T-helper 2 cell treated with Interferon-gamma antibody and Interleukin-4, amounts not matched to agents 5 μg/mL and 100 μg/mL, for 36 hours (primary cell): ENCODE results near the gene SLC38A5.
A peak's percentile ranks its signal among the peaks of the same experiment; 100 is the strongest.

Experiments used
- DNase-seq: peaks from one replicate; pipeline ENCODE4 v3.0.0; 2021; ENCODE audit warnings: low spot score
- H3K27ac Mint-ChIP-seq: one replicate; pipeline ENCODE4 v1.8.0; 2021; ENCODE audit warnings: mild to moderate bottlenecking, mixed read lengths
- H3K27me3 Mint-ChIP-seq: one replicate; pipeline ENCODE4 v1.8.0; 2021; ENCODE audit warnings: low read depth, mixed read lengths
- H3K36me3 Mint-ChIP-seq: one replicate; pipeline ENCODE4 v1.8.0; 2021; ENCODE audit warnings: low read depth, mixed read lengths
- H3K4me1 Mint-ChIP-seq: one replicate; pipeline ENCODE4 v1.8.0; 2021; ENCODE audit warnings: low read depth, mixed read lengths
- H3K4me3 Mint-ChIP-seq: one replicate; pipeline ENCODE4 v1.8.0; 2022; ENCODE audit warnings: mild to moderate bottlenecking, moderate library complexity, mixed read lengths
- H3K9me3 Mint-ChIP-seq: one replicate; pipeline ENCODE4 v1.8.0; 2021; ENCODE audit warnings: mixed read lengths

The SLC38A5 gene

DNA sequence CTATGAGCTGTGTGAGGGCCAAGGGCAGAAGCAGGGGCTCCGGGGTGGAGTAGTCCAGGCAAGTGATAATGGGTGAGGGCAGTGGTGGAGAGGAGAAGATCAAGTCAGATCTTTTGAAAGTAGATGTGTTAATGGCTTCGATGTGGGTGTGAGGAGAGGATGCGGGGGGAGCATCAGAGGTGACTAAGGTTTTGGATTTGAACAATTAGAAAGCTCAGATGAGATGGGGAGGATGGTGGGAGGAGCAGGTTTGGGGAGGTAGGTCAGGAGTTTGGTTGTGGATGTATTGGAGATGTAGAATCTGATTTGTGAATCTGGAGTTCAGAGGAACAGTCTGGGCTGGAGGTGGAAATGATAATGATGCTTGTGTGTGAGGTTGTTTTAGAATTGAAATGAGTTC is 10.5 kb upstream of the SLC38A5 start:
- Mint-ChIP-seq H3K27ac (peak overlapping the region; percentile 68), H3K4me1 (peaks cover 16% of the 10 kb centered on the region), H3K9me3 (no peaks in the 10 kb centered on the region), H3K36me3 (peaks cover 49% of the 10 kb centered on the region), H3K4me3 (no peak overlapping the region), H3K27me3 (no peaks in the 10 kb centered on the region)
- no peak for DNase-seq

DNA sequence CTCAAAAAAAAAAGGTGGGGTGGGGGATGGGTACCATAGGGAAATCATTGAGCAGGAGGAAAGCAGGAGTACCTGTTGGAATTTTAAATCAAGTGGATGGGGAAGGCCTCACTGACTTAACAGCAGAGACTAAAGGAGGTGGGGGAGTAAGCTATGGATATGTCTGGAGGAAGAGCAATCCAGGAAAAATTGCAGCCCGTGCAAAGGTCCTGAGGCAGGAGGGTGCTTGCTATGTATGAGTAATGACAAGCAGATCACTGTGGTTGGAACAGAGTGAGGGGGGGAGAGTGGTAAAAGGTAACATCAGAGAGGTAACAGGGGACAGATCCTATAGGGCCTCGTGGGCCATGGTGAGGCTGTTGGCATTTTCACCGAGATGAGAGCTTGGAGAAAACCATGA is 10.1 kb upstream of the SLC38A5 start:
- Mint-ChIP-seq H3K27ac (peak overlapping the region; percentile 68), H3K4me3 (no peak overlapping the region), H3K9me3 (no peaks in the 10 kb centered on the region), H3K36me3 (peaks cover 49% of the 10 kb centered on the region), H3K27me3 (no peaks in the 10 kb centered on the region), H3K4me1 (peaks cover 17% of the 10 kb centered on the region)
- no peak for DNase-seq

GRCh38 chrX:48478806-48479205 is 8.7 kb upstream of the SLC38A5 start:
- Mint-ChIP-seq H3K4me3 (no peak overlapping the region), H3K9me3 (no peaks in the 10 kb centered on the region), H3K27ac (peak overlapping the region; percentile 65), H3K4me1 (peaks cover 23% of the 10 kb centered on the region), H3K36me3 (peaks cover 49% of the 10 kb centered on the region), H3K27me3 (no peaks in the 10 kb centered on the region)
- no peak for DNase-seq

GRCh38 chrX:48477960-48478755 is 8.1 kb upstream of the SLC38A5 start:
- Mint-ChIP-seq H3K4me3 (peak overlapping the region; percentile 88), H3K27me3 (no peaks in the 10 kb centered on the region), H3K36me3 (peaks cover 46% of the 10 kb centered on the region), H3K27ac (no peak overlapping the region), H3K9me3 (no peaks in the 10 kb centered on the region), H3K4me1 (peaks cover 23% of the 10 kb centered on the region)
- no peak for DNase-seq

DNA sequence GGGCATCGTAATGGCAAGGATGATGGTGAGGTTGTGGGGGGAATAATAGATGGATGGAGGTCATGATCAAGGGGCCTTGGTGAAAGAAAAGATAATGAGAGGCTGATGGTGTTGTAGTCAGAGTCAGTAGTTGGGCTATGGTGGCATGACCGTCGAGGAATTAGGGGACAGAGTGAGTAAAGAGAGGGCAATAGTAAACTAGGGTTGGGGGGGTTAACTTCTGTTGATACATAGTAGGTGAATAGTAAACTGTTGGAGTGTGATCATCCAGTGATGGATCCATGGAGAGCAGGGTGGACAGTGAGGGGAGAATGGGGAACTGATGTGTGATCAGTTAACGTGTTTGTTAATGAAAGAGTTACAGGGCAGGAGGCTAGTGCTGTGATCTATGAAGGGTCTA is 6.9 kb upstream of the SLC38A5 start:
- peaks cover 38% of the 10 kb centered on the region for H3K36me3 Mint-ChIP-seq
- H3K27ac Mint-ChIP-seq = peak overlapping the region; percentile 96

DNA sequence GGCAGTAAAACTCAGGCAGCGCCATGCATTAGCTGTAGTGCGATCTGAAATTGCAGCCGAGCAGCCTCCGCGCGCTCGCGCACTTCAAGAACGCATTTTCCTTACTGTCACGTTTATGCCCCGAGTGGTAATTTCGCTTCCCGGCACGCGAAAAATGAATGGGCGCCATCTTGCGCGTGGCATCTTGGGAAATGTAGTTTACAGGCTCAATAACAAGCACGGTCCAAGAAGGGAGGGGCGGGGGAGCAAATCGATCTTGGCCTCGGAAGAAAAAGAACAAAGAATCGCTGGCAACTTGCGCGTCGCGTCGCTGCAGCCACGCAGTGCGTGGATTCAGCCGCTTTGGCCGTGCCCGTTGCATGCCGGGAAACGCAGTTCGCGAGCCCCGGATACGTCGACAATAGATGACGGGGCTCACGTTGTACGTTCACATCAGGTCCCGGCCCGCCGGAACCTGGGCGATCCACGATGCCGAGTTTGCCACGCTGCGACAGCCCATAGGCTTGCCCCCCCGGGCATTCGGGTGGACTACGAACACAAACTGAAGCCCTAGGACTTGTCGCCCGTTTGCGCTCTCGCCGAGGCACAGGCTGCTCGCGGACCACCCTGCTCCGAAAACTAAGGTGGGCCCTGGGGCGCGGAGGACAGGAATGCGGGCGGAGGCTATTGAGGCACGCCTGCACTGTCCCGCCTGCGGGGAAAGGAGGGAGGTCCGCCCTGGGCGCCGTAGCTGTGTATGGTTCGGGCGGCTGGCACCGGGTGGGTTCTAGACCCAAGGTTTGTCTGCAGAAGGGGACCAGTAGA is 5.9 kb upstream of the SLC38A5 start, which contains the start of gene FTSJ1:
FTSJ1 (plus strand) TSS at position 426 of the 804 bp plus-strand sequence. CDS start 1,849 bp downstream, outside the sequence.
- Mint-ChIP-seq H3K4me1 (peaks cover 23% of the 10 kb centered on the region), H3K4me3 (peak within 1 kb of the TSS; percentile 88), H3K9me3 (no peaks in the 10 kb centered on the region), H3K36me3 (peaks cover 34% of the 10 kb centered on the region), H3K27ac (peak within 1 kb of the TSS; percentile 96), H3K27me3 (no peaks in the 10 kb centered on the region)
- peak; percentile 88 for DNase-seq

More for the DNA sequence above, 6.9 kb upstream of the SLC38A5 start:
- H3K27me3 Mint-ChIP-seq = no peaks in the 10 kb centered on the region
- H3K4me1 Mint-ChIP-seq = peaks cover 23% of the 10 kb centered on the region
- peak overlapping the region; percentile 88 for H3K4me3 Mint-ChIP-seq
- H3K9me3 Mint-ChIP-seq = no peaks in the 10 kb centered on the region
- DNase-seq = no peak

GRCh38 chrX:48475296-48475695 is 5.2 kb upstream of the SLC38A5 start:
- no peak for DNase-seq
- Mint-ChIP-seq H3K4me1 (peaks cover 23% of the 10 kb centered on the region), H3K27me3 (no peaks in the 10 kb centered on the region), H3K36me3 (peaks cover 27% of the 10 kb centered on the region), H3K27ac (peak overlapping the region; percentile 96), H3K9me3 (no peaks in the 10 kb centered on the region), H3K4me3 (peak overlapping the region; percentile 88)

DNA sequence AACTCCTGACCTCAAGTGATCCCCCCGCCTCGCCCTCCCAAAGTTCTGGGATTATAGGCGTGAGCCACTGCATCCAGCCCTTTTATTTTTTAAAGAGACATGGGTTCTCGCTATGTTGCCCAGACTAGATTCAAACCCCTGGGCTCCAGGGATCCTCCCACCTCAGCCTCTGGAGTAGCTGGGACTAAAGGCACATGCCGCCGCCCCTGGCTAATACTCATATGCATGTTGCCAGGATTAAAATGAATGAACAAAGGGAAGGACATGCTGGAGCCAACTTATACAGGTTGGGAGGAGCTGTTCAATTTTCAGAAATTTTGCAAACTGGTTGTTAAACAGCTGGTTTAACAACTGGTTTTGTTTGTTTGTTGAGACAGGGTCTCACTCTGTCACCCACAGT is 4.5 kb upstream of the SLC38A5 start:
- Mint-ChIP-seq H3K4me1 (peaks cover 25% of the 10 kb centered on the region), H3K27ac (no peak overlapping the region), H3K4me3 (peak overlapping the region; percentile 88), H3K27me3 (no peaks in the 10 kb centered on the region), H3K9me3 (no peaks in the 10 kb centered on the region), H3K36me3 (peaks cover 24% of the 10 kb centered on the region)
- no peak for DNase-seq

- peaks cover 27% of the 10 kb centered on the region for H3K4me1 Mint-ChIP-seq
- no peaks in the 10 kb centered on the region for H3K9me3 Mint-ChIP-seq
- peak overlapping the region; percentile 52 for H3K27ac Mint-ChIP-seq
- no peaks in the 10 kb centered on the region for H3K27me3 Mint-ChIP-seq
- no peak for DNase-seq
- peaks cover 22% of the 10 kb centered on the region for H3K36me3 Mint-ChIP-seq
- H3K4me3 Mint-ChIP-seq = no peak overlapping the region
These were observed 4.1 kb upstream of the SLC38A5 start for GRCh38 chrX:48474127-48474526.

GRCh38 chrX:48473704-48473990 is 3.6 kb upstream of the SLC38A5 start:
- Mint-ChIP-seq H3K27ac (no peak overlapping the region), H3K4me1 (peaks cover 26% of the 10 kb centered on the region), H3K4me3 (no peak overlapping the region), H3K9me3 (no peaks in the 10 kb centered on the region), H3K36me3 (peaks cover 20% of the 10 kb centered on the region), H3K27me3 (no peaks in the 10 kb centered on the region)
- DNase-seq = no peak

- peaks cover 23% of the 10 kb centered on the region for H3K4me1 Mint-ChIP-seq
These were observed 3.0 kb upstream of the SLC38A5 start for GRCh38 chrX:48472851-48473703.

DNA sequence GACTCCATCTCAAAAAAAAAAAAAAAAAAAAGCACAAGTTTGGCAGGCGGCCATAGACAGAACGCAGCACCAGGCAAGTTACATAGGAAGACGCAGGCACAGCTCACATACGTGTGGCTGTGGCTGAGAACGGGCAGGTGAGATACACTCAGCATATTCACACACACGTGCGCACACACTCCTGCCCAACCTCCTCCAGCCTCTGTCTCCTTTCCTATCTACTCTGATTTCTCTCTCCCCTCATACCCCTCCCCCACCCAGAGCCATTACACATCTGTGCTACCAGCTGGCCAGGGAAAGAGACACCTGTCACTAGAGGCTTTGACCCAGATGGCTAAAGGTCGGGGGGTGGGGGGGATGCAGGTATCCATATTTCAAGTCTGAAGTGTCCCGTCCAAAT is 2.2 kb upstream of the SLC38A5 start:
- Mint-ChIP-seq H3K4me3 (no peak overlapping the region), H3K27ac (no peak overlapping the region), H3K4me1 (peaks cover 25% of the 10 kb centered on the region), H3K9me3 (no peaks in the 10 kb centered on the region), H3K27me3 (no peaks in the 10 kb centered on the region), H3K36me3 (peaks cover 11% of the 10 kb centered on the region)
- no peak for DNase-seq

More at GRCh38 chrX:48472851-48473703, 3.0 kb upstream of the SLC38A5 start:
- Mint-ChIP-seq H3K9me3 (no peaks in the 10 kb centered on the region), H3K27me3 (no peaks in the 10 kb centered on the region), H3K36me3 (peaks cover 16% of the 10 kb centered on the region), H3K27ac (no peak overlapping the region), H3K4me3 (no peak overlapping the region)
- no peak for DNase-seq

DNA sequence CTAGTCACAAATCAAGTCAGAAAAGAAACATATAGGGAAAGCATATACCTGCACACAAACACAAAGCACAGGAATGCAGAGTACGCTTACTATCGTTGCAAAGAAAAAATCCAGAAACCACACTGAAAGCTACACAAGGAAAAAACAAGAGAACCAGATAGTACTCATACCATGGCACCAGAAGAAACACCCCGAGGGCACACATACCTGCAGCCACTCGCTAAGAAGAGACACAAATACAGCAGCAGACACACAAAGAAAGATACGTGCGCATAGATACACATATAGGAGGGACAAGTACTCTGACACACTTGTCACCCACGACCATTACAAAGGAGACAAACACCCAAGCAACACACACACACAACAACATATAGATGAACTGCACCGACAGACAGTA is 1.4 kb upstream of the SLC38A5 start:
- Mint-ChIP-seq H3K4me1 (peaks cover 27% of the 10 kb centered on the region), H3K27me3 (no peaks in the 10 kb centered on the region), H3K4me3 (no peak overlapping the region), H3K27ac (peak overlapping the region; percentile 10), H3K9me3 (no peaks in the 10 kb centered on the region), H3K36me3 (peaks cover 15% of the 10 kb centered on the region)
- DNase-seq = no peak

DNA sequence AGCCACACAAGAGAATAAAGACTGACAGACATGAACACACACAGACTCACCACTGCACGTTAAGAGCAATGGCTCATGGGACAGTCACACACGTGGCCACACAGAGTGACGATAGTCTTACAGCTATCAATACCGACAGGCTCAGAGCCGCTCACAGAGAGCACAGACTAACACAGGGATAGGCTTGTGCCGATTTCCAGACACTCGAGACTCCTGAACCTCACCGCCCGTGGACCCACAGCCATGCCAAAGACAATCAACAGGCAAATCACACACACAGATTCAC is 716 bp upstream of the SLC38A5 start:
- no peaks in the 10 kb centered on the region for H3K27me3 Mint-ChIP-seq
- H3K36me3 Mint-ChIP-seq = peaks cover 19% of the 10 kb centered on the region
- H3K4me3 Mint-ChIP-seq = no peak overlapping the region
- no peak for DNase-seq
- H3K4me1 Mint-ChIP-seq = peaks cover 28% of the 10 kb centered on the region
- no peaks in the 10 kb centered on the region for H3K9me3 Mint-ChIP-seq
- H3K27ac Mint-ChIP-seq = no peak overlapping the region
